ENCODE results near the gene TMEM271.

The TMEM271 gene

GRCh38 chr4:581753-582361, 5.8 kb upstream of the TMEM271 start:
- peaks cover 3% of the 10 kb centered on the region for H3K27me3 ChIP-seq (ENCODE audit: control insufficient read depth, insufficient read depth, low read length)
- no peak overlapping the region for H3K9ac ChIP-seq (ENCODE audit: low read length)
- no peaks in the 10 kb centered on the region for H3K4me1 ChIP-seq (ENCODE audit: control insufficient read depth, insufficient read depth, low read length)
- H3K27ac ChIP-seq (ENCODE audit: low read depth, low read length), result no peak overlapping the region
- H3K36me3 ChIP-seq (ENCODE audit: control insufficient read depth, insufficient read depth, low read length), result no peaks in the 10 kb centered on the region
- no peak overlapping the region for H3K4me3 ChIP-seq (ENCODE audit: low read length)

- H3K4me3 ChIP-seq (ENCODE audit: low read length), result no peak overlapping the region
- peaks cover 5% of the 10 kb centered on the region for H3K27me3 ChIP-seq (ENCODE audit: control insufficient read depth, insufficient read depth, low read length)
- no peak overlapping the region for H3K9ac ChIP-seq (ENCODE audit: low read length)
These were observed 5.1 kb upstream of the TMEM271 start for GRCh38 chr4:581181-581580.

GRCh38 chr4:579543-580175, 3.6 kb upstream of the TMEM271 start:
- Histone ChIP-seq H3K9ac (ENCODE audit: low read length) (no peak overlapping the region), H3K27ac (ENCODE audit: low read depth, low read length) (no peak overlapping the region), H3K4me1 (ENCODE audit: control insufficient read depth, insufficient read depth, low read length) (no peaks in the 10 kb centered on the region), H3K36me3 (ENCODE audit: control insufficient read depth, insufficient read depth, low read length) (no peaks in the 10 kb centered on the region), H3K27me3 (ENCODE audit: control insufficient read depth, insufficient read depth, low read length) (peaks cover 8% of the 10 kb centered on the region), H3K4me3 (ENCODE audit: low read length) (no peak overlapping the region)

More at GRCh38 chr4:581181-581580, 5.1 kb upstream of the TMEM271 start:
- no peak overlapping the region for H3K27ac ChIP-seq (ENCODE audit: low read depth, low read length)
- no peaks in the 10 kb centered on the region for H3K36me3 ChIP-seq (ENCODE audit: control insufficient read depth, insufficient read depth, low read length)
- no peaks in the 10 kb centered on the region for H3K4me1 ChIP-seq (ENCODE audit: control insufficient read depth, insufficient read depth, low read length)

- no peak overlapping the region for H3K9ac ChIP-seq (ENCODE audit: low read length)
- H3K27me3 ChIP-seq (ENCODE audit: control insufficient read depth, insufficient read depth, low read length), result peaks cover 16% of the 10 kb centered on the region
- no peak overlapping the region for H3K4me3 ChIP-seq (ENCODE audit: low read length)
These were observed 2.7 kb upstream of the TMEM271 start for GRCh38 chr4:578451-579443.

GRCh38 chr4:577499-578450, 1.7 kb upstream of the TMEM271 start:
- Histone ChIP-seq H3K27me3 (ENCODE audit: control insufficient read depth, insufficient read depth, low read length) (peaks cover 26% of the 10 kb centered on the region), H3K9ac (ENCODE audit: low read length) (no peak overlapping the region), H3K4me1 (ENCODE audit: control insufficient read depth, insufficient read depth, low read length) (no peaks in the 10 kb centered on the region), H3K36me3 (ENCODE audit: control insufficient read depth, insufficient read depth, low read length) (no peaks in the 10 kb centered on the region), H3K4me3 (ENCODE audit: low read length) (no peak overlapping the region), H3K27ac (ENCODE audit: low read depth, low read length) (no peak overlapping the region)

More at GRCh38 chr4:578451-579443, 2.7 kb upstream of the TMEM271 start:
- H3K27ac ChIP-seq (ENCODE audit: low read depth, low read length), result no peak overlapping the region
- H3K36me3 ChIP-seq (ENCODE audit: control insufficient read depth, insufficient read depth, low read length), result no peaks in the 10 kb centered on the region
- H3K4me1 ChIP-seq (ENCODE audit: control insufficient read depth, insufficient read depth, low read length), result no peaks in the 10 kb centered on the region

- Histone ChIP-seq H3K9ac (ENCODE audit: low read length) (no peak overlapping the region), H3K27me3 (ENCODE audit: control insufficient read depth, insufficient read depth, low read length) (peaks cover 31% of the 10 kb centered on the region), H3K4me1 (ENCODE audit: control insufficient read depth, insufficient read depth, low read length) (no peaks in the 10 kb centered on the region), H3K27ac (ENCODE audit: low read depth, low read length) (no peak overlapping the region), H3K4me3 (ENCODE audit: low read length) (no peak overlapping the region), H3K36me3 (ENCODE audit: control insufficient read depth, insufficient read depth, low read length) (no peaks in the 10 kb centered on the region)
These were observed 950 bp upstream of the TMEM271 start for GRCh38 chr4:576991-577498.

- Histone ChIP-seq H3K36me3 (ENCODE audit: control insufficient read depth, insufficient read depth, low read length) (no peaks in the 10 kb centered on the region), H3K27ac (ENCODE audit: low read depth, low read length) (no peak overlapping the region), H3K9ac (ENCODE audit: low read length) (no peak overlapping the region), H3K4me3 (ENCODE audit: low read length) (no peak overlapping the region), H3K4me1 (ENCODE audit: control insufficient read depth, insufficient read depth, low read length) (no peaks in the 10 kb centered on the region), H3K27me3 (ENCODE audit: control insufficient read depth, insufficient read depth, low read length) (peaks cover 35% of the 10 kb centered on the region)
These were observed 584 bp downstream of the TMEM271 start for GRCh38 chr4:575281-576141.

GRCh38 chr4:574346-575161, 1.5 kb downstream of the TMEM271 start:
- H3K36me3 ChIP-seq (ENCODE audit: control insufficient read depth, insufficient read depth, low read length), result no peaks in the 10 kb centered on the region
- no peak overlapping the region for H3K4me3 ChIP-seq (ENCODE audit: low read length)
- H3K27ac ChIP-seq (ENCODE audit: low read depth, low read length), result no peak overlapping the region
- H3K4me1 ChIP-seq (ENCODE audit: control insufficient read depth, insufficient read depth, low read length), result no peaks in the 10 kb centered on the region
- H3K27me3 ChIP-seq (ENCODE audit: control insufficient read depth, insufficient read depth, low read length), result peaks cover 35% of the 10 kb centered on the region
- H3K9ac ChIP-seq (ENCODE audit: low read length), result no peak overlapping the region

GRCh38 chr4:573122-573892, 2.8 kb downstream of the TMEM271 start:
- no peaks in the 10 kb centered on the region for H3K36me3 ChIP-seq (ENCODE audit: control insufficient read depth, insufficient read depth, low read length)
- no peak overlapping the region for H3K9ac ChIP-seq (ENCODE audit: low read length)
- no peaks in the 10 kb centered on the region for H3K4me1 ChIP-seq (ENCODE audit: control insufficient read depth, insufficient read depth, low read length)
- H3K27ac ChIP-seq (ENCODE audit: low read depth, low read length), result no peak overlapping the region
- H3K27me3 ChIP-seq (ENCODE audit: control insufficient read depth, insufficient read depth, low read length), result peaks cover 32% of the 10 kb centered on the region
- H3K4me3 ChIP-seq (ENCODE audit: low read length), result no peak overlapping the region

- H3K4me3 ChIP-seq (ENCODE audit: low read length), result no peak overlapping the region
- no peaks in the 10 kb centered on the region for H3K36me3 ChIP-seq (ENCODE audit: control insufficient read depth, insufficient read depth, low read length)
- H3K27me3 ChIP-seq (ENCODE audit: control insufficient read depth, insufficient read depth, low read length), result peaks cover 32% of the 10 kb centered on the region
- no peak overlapping the region for H3K27ac ChIP-seq (ENCODE audit: low read depth, low read length)
- H3K9ac ChIP-seq (ENCODE audit: low read length), result no peak overlapping the region
- H3K4me1 ChIP-seq (ENCODE audit: control insufficient read depth, insufficient read depth, low read length), result no peaks in the 10 kb centered on the region
These were observed 3.5 kb downstream of the TMEM271 start for GRCh38 chr4:572594-572993.

Data from rectal smooth muscle tissue (tissue), 1 donor.